K562 (cell line): ENCODE measurements around the gene ESD. TPM values are rescaled to one million over a fixed set of nuclear protein-coding genes. Genes with fewer than 3 reads are reported as not detected.

Experiments
- BCOR ChIP-seq: fragments of 450-650 bp; IDR thresholded peaks from 2 replicates; pipeline ENCODE4 v1.6.1; 2016
- BRD9 ChIP-seq: fragments of 450-650 bp; IDR thresholded peaks from 2 replicates; pipeline ENCODE4 v1.6.1; 2018; ENCODE audit warnings: low read depth; ENCODE audit not compliant: partially characterized antibody
- EP300 ChIP-seq: IDR thresholded peaks from 2 replicates; pipeline ENCODE4 v1.6.1; 2012; ENCODE audit warnings: low read length, improper control_type of control experiment
- FOXP1 ChIP-seq: sonication (generic); formaldehyde crosslinking; IDR thresholded peaks from 2 replicates; pipeline ENCODE4 v1.8.0; 2022; ENCODE audit warnings: mild to moderate bottlenecking, missing genetic modification reagents
- HMG20A ChIP-seq: fragments of 450-650 bp; formaldehyde crosslinking; conservative IDR thresholded peaks from 2 replicates; pipeline ENCODE4 v1.4.0; 2020; ENCODE audit warnings: mild to moderate bottlenecking, mixed read lengths
- MTA3 ChIP-seq: fragments of 450-650 bp; formaldehyde crosslinking; IDR thresholded peaks from 2 replicates; pipeline ENCODE4 v1.6.1; 2017; ENCODE audit warnings: mild to moderate bottlenecking, borderline replicate concordance
- MXI1 ChIP-seq: IDR thresholded peaks from 2 replicates; pipeline ENCODE4 v1.6.1; 2011; ENCODE audit warnings: low read depth, mild to moderate bottlenecking, improper control_type of control experiment, low read length
- PURB ChIP-seq: sonication (generic); formaldehyde crosslinking; IDR thresholded peaks from 2 replicates; pipeline ENCODE4 v1.9.0; 2021; ENCODE audit warnings: low read depth, mild to moderate bottlenecking, missing genetic modification reagents
- SETDB1 ChIP-seq: IDR thresholded peaks from one replicate; pipeline ENCODE4 v1.6.1; 2012; ENCODE audit warnings: low read length, control low read depth, inconsistent platforms
- SIN3B ChIP-seq: fragments of 450-650 bp; IDR thresholded peaks from 2 replicates; pipeline ENCODE4 v1.6.1; 2017; ENCODE audit warnings: low read depth, mild to moderate bottlenecking, moderate library complexity
- SMAD1 ChIP-seq: fragments of 150-350 bp; IDR thresholded peaks from 2 replicates; pipeline ENCODE4 v1.6.1; 2014; ENCODE audit warnings: low read length, low read depth; ENCODE audit not compliant: partially characterized antibody
- STAT5B ChIP-seq: fragments of 250-450 bp; sonication (Bioruptor Pico); IDR thresholded peaks from 2 replicates; pipeline ENCODE4 v1.8.0; 2021; ENCODE audit warnings: mild to moderate bottlenecking, inconsistent platforms
- TAF7 ChIP-seq: fragments of 450-650 bp; IDR thresholded peaks from 2 replicates; pipeline ENCODE4 v1.6.1; 2016; ENCODE audit warnings: missing genetic modification characterization, missing compliant biosample characterization
- ZNF165 ChIP-seq: fragments of 250-450 bp; sonication (Bioruptor Pico); IDR thresholded peaks from 2 replicates; pipeline ENCODE4 v1.4.0; 2020; ENCODE audit warnings: borderline replicate concordance
- ZNF282 ChIP-seq: sonication (generic); formaldehyde crosslinking; IDR thresholded peaks from 2 replicates; pipeline ENCODE4 v1.8.1; 2023; ENCODE audit warnings: missing genetic modification reagents
- ZNF408 ChIP-seq: fragments of 250-450 bp; sonication (Bioruptor Pico); IDR thresholded peaks from 2 replicates; pipeline ENCODE4 v1.4.0; 2020; ENCODE audit warnings: low read depth, mild to moderate bottlenecking, moderate library complexity
- ZNF436 ChIP-seq: fragments of 250-450, 450-650 bp; sonication (Bioruptor Pico); formaldehyde crosslinking; IDR thresholded peaks from 2 replicates; pipeline ENCODE4 v1.7.0; 2020; ENCODE audit warnings: mild to moderate bottlenecking
- polyA plus RNA-seq, 8 experiments: library from polyadenylated mRNA; depleted of rRNA in 4 of 8; stranded (reverse) in 5 of 8; unstranded in 3 of 8; fragments of >200 nt; fragmentation: Nextera tagmentation in 2 of 8; fragmentation: Illumina TruSeq in 1 of 8; extraction: Ambion mirVana in 2 of 8; extraction: Trizol in 1 of 8; gene quantifications; 2 replicates each; pipeline versions ENCODE4 v1.2.1 to v1.2.3, GENCODE V29; 2011 to 2014; ENCODE audit warnings: inconsistent platforms in 1 of 8, missing spikeins in 1 of 8
- total RNA-seq, 7 experiments: library from RNA; depleted of rRNA in 6 of 7; stranded (reverse); fragments of >200 nt in 6 of 7; fragmentation: Illumina TruSeq in 2 of 7; extraction: Trizol in 2 of 7; gene quantifications; 2 replicates each; pipeline versions ENCODE4 v1.2.1 to v1.2.3, GENCODE V29; 2011 to 2021; ENCODE audit warnings: low replicate concordance in 1 of 7
- TF ChIP-seq, protein P1 (sequence below): fragments of 150-350 bp; conservative IDR thresholded peaks from 2 replicates; pipeline ENCODE4 v1.6.1; 2014; ENCODE audit warnings: low read length
- TF ChIP-seq, protein P2 (sequence below): fragments of 250-450 bp; sonication (Bioruptor Pico); IDR thresholded peaks from 2 replicates; pipeline ENCODE4 v1.5.0; 2021
- TF ChIP-seq, protein P3 (sequence below): fragments of 250-450 bp; sonication (Bioruptor Pico); IDR thresholded peaks from 2 replicates; pipeline ENCODE4 v1.5.0; 2021; ENCODE audit warnings: mild to moderate bottlenecking, borderline replicate concordance
- TF ChIP-seq, protein P4 (sequence below): fragments of 450-650 bp; formaldehyde crosslinking; IDR thresholded peaks from 2 replicates; pipeline ENCODE4 v1.4.0; 2020; ENCODE audit warnings: mild to moderate bottlenecking, mixed read lengths

ESD gene
- total and polyA plus RNA-seq, 9 of the 15 experiments (the other 6 are each of a cell fraction or from before 2014, with no cell fraction given) = 88.9 to 402 (median 232) TPM

DNA sequence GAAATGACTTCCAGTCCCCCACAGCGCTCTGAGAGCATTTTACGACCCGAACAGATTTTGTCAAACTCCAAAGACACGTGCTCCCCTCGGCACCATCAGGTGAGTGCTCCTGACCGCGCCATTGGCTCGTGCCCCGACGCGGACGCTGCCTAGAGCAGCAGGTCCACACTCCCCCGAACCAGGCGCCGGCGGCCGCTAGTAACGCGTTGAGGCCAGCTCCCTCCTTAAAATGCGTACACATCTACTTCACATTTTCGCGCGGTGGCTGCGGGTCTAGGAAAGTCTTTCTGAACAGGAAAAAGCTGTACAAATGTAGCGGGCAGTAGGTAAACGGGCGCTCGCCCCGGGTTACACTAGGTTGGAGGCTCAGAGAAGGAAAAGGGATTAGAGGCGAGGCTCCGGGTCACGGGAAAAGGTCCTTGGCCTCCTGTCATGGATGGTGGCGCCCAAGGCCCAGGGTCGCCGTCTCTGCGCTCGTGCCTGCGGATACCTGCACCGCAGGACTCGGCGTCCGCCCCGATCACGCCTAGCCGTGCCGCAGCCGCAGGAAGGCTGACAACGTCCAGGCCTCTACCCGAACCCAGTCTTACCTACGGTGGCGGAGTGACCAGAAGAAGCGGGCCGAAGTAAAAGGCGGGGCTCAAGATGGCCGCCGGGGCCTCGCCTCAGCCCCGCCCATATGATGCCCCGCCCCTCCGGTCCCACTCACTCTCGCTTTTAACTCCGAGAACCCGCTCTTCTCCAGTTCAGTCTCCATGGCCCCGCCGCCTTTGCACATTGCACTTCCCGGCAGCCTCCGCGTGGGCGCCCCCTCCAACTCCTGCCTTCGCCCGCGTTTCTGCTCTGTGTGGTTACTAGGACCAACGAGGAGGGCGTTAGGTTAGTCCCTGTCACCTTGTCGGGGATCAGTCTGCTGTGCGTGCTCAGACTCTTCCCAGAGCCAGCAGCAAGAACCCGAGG, at the start of gene ESD (continued):
- TF ChIP-seq, protein P1, sequence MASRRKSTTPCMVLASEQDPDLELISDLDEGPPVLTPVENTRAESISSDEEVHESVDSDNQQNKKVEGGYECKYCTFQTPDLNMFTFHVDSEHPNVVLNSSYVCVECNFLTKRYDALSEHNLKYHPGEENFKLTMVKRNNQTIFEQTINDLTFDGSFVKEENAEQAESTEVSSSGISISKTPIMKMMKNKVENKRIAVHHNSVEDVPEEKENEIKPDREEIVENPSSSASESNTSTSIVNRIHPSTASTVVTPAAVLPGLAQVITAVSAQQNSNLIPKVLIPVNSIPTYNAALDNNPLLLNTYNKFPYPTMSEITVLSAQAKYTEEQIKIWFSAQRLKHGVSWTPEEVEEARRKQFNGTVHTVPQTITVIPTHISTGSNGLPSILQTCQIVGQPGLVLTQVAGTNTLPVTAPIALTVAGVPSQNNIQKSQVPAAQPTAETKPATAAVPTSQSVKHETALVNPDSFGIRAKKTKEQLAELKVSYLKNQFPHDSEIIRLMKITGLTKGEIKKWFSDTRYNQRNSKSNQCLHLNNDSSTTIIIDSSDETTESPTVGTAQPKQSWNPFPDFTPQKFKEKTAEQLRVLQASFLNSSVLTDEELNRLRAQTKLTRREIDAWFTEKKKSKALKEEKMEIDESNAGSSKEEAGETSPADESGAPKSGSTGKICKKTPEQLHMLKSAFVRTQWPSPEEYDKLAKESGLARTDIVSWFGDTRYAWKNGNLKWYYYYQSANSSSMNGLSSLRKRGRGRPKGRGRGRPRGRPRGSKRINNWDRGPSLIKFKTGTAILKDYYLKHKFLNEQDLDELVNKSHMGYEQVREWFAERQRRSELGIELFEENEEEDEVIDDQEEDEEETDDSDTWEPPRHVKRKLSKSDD = no peak
- TF ChIP-seq BRD9 (no peak), HMG20A (CRISPR knock-in tag) (no peak), PURB (CRISPR knock-in tag) (no peak), STAT5B (CRISPR knock-in tag) (no peak), ZNF165 (CRISPR knock-in tag) (no peak), ZNF436 (CRISPR knock-in tag) (no peak), EP300 (no peak), FOXP1 (CRISPR knock-in tag) (no peak), ZNF408 (CRISPR knock-in tag) (no peak), BCOR (no peak), SIN3B (no peak), SMAD1 (peak; percentile 59), ZNF282 (CRISPR knock-in tag) (no peak), TAF7 (tag) (0 out of 2 replicates have a peak, but pooled peaks have one; percentile 24), SETDB1 (no peak), MXI1 (no peak), MTA3 (peak; percentile 60; the same call in 1 of the 2 replicates)
- TF ChIP-seq, protein P2, sequence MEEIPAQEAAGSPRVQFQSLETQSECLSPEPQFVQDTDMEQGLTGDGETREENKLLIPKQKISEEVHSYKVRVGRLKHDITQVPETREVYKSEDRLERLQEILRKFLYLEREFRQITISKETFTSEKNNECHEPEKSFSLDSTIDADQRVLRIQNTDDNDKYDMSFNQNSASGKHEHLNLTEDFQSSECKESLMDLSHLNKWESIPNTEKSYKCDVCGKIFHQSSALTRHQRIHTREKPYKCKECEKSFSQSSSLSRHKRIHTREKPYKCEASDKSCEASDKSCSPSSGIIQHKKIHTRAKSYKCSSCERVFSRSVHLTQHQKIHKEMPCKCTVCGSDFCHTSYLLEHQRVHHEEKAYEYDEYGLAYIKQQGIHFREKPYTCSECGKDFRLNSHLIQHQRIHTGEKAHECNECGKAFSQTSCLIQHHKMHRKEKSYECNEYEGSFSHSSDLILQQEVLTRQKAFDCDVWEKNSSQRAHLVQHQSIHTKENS = no peak
- TF ChIP-seq, protein P3, sequence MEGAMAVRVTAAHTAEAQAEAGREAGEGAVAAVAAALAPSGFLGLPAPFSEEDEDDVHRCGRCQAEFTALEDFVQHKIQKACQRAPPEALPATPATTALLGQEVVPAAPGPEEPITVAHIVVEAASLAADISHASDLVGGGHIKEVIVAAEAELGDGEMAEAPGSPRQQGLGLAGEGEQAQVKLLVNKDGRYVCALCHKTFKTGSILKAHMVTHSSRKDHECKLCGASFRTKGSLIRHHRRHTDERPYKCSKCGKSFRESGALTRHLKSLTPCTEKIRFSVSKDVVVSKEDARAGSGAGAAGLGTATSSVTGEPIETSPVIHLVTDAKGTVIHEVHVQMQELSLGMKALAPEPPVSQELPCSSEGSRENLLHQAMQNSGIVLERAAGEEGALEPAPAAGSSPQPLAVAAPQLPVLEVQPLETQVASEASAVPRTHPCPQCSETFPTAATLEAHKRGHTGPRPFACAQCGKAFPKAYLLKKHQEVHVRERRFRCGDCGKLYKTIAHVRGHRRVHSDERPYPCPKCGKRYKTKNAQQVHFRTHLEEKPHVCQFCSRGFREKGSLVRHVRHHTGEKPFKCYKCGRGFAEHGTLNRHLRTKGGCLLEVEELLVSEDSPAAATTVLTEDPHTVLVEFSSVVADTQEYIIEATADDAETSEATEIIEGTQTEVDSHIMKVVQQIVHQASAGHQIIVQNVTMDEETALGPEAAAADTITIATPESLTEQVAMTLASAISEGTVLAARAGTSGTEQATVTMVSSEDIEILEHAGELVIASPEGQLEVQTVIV (CRISPR knock-in tag) = no peak
- TF ChIP-seq, protein P4, sequence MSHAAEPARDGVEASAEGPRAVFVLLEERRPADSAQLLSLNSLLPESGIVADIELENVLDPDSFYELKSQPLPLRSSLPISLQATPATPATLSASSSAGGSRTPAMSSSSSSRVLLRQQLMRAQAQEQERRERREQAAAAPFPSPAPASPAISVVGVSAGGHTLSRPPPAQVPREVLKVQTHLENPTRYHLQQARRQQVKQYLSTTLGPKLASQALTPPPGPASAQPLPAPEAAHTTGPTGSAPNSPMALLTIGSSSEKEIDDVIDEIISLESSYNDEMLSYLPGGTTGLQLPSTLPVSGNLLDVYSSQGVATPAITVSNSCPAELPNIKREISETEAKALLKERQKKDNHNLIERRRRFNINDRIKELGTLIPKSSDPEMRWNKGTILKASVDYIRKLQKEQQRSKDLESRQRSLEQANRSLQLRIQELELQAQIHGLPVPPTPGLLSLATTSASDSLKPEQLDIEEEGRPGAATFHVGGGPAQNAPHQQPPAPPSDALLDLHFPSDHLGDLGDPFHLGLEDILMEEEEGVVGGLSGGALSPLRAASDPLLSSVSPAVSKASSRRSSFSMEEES (CRISPR knock-in tag) = no peak
